Glomerular visceral epithelial cell (primary cell): ENCODE data around the gene BACH2.
"Not testable (repeated sequence)": the region's sequence is repeated elsewhere in the genome, so short reads cannot be mapped to it uniquely, and the experiment has no call there.

Experiments used
- DNase-seq: peaks from one replicate; pipeline ENCODE4 v3.0.0-alpha.2; 2016; ENCODE audit errors: extremely low spot score

BACH2 gene

GRCh38 chr6:89971338-89972024 is 325.2 kb downstream of the BACH2 start:
- not testable (repeated sequence) for DNase-seq

- peak; percentile 70 for DNase-seq
Measured at GRCh38 chr6:89970609-89971337, 325.9 kb downstream of the BACH2 start.

DNA sequence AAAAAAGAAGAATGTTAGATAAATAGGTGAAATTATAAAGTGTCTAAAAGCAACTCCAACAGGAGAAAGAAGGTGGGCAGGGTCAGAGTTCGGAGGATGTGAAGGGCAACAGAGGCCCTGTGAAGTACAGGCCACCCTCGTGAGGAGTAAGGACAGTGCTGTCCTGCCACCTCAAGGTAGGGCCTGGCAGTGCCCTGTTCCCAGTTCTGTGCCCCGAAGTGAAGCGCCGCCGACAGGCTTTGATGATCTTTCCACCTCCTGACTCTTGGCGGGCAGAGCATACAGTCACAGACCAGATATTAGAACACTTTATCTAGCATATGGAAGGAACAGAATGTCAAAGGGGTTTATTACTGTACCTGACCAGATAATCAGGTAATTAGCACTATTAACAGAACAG is 326.6 kb downstream of the BACH2 start:
- DNase-seq, result peak; percentile 25

GRCh38 chr6:89966913-89967312 is 329.7 kb downstream of the BACH2 start:
- DNase-seq, result no peak

- no peak for DNase-seq
Measured at GRCh38 chr6:89966228-89966544, 330.5 kb downstream of the BACH2 start.

DNA sequence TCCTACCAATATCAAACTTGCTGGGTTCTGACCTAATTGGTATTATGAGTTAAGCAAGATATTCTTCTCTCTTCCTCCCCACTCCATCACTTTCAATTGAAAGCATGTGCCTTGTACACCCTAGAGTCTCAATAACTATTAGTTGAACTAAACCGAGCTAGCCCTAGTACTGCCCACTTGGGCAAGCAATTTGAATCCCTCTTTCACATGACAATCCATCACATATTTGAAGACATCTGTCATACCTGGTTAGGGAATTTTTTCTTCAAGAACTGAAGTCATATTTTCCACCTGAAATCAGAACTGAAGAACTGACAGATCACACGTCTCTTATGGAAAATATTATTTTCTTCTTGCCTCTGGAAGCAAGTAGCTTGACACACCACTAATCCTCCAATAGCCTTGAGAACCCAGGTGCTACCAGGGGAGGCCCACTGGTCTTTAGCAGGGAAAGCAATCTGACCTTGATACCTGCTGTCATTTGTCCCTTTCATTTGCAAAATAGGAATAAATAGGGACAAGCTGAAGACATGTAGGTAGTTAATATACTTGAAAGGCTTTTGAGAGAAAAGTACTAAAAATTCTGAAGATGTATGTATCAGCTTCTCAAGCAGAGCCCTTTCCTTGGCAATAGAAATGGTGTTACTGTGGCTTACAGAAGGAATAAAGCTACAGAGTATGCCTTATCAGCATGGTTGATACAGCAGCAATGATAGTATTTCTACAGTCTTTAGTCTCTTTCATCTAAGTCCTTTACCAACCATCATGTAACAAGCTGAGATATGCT is 331.0 kb downstream of the BACH2 start:
- no peak for DNase-seq

- DNase-seq, result no peak
Measured at GRCh38 chr6:89963391-89963790, 333.3 kb downstream of the BACH2 start.

DNA sequence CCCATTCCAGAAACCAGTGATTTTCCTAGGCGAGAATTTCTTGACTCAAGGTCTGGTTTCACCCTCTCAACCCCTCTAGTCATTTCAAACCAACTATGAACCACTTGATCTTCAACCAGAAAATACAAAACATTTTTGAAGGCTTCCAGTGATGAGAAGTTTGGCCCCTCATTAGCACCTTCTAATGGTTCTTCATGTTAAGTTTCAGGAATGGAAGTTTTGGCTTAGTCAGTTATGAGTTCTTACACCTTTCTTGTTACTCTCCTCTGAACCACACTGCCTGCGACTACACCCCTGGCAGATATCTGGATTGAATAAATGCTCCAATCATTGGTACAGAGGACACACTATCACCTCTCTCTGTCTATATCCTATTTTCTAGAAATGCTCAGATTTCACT is 335.2 kb downstream of the BACH2 start:
- DNase-seq, result no peak

GRCh38 chr6:89959883-89960282 is 336.8 kb downstream of the BACH2 start:
- no peak for DNase-seq

DNA sequence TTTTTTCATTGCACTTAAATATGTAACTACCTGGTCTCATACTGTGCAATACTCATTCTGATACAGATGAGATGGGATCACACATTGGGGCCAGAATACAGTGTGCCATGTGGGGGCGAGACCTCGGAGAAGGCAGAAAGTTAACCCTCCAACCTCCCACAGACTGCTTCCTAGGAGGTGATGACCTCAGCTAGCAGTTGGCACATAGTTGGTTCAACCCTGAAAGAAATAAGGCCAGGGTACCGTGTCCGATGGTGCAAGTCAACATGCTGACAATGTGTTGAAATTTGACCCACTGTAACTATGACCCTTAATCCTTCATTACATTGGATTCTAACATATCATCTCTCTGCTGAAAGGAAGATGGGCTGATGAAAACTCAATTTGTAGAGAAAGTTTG is 340.5 kb downstream of the BACH2 start:
- no peak for DNase-seq

GRCh38 chr6:89955364-89955763 is 341.3 kb downstream of the BACH2 start:
- DNase-seq, result no peak

- no peak for DNase-seq
Measured at GRCh38 chr6:89954721-89955148, 341.9 kb downstream of the BACH2 start.

DNA sequence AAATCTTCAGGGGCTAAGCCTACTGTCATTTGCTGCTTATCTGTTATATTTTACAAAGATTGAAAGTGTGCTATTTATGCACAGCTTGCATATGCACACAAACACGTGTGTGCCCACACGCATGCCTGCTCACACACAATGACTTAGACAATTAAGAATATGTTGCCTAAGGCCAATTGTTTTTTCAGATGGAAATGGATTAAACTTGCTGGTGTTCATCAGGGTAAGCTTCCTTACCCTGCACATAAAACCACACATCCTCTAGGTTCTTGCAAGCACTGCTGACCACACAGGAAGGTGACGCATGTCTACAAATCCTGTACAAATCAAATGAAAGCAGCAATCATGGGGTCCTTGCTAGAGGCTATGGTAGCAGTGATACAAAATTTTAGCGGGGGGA is 344.0 kb downstream of the BACH2 start:
- DNase-seq, result peak; percentile 84

GRCh38 chr6:89952105-89952671 is 344.5 kb downstream of the BACH2 start:
- no peak for DNase-seq

GRCh38 chr6:89951574-89952104 is 345.0 kb downstream of the BACH2 start:
- DNase-seq, result peak; percentile 62

GRCh38 chr6:89950879-89951391 is 345.7 kb downstream of the BACH2 start:
- peak; percentile 88 for DNase-seq

GRCh38 chr6:89950446-89950845 is 346.2 kb downstream of the BACH2 start:
- no peak for DNase-seq

- no peak for DNase-seq
Measured at GRCh38 chr6:89948876-89949275, 347.8 kb downstream of the BACH2 start.

- DNase-seq, result peak; percentile 18
Measured at GRCh38 chr6:89944826-89945407, 351.7 kb downstream of the BACH2 start.

GRCh38 chr6:89944181-89944755 is 352.4 kb downstream of the BACH2 start:
- DNase-seq, result no peak

GRCh38 chr6:89942601-89943000 is 354.0 kb downstream of the BACH2 start:
- no peak for DNase-seq
